Hindlimb muscle (tissue), 1 donor: Measurements from ENCODE around the gene SAXO1. TPM values are rescaled to one million over a fixed set of nuclear protein-coding genes. Genes with fewer than 3 reads are reported as not detected.
"Not testable (repeated sequence)": the region's sequence is repeated elsewhere in the genome, so short reads cannot be mapped to it uniquely, and the experiment has no call there.

Experiments used
- DNase-seq: peaks from one replicate; pipeline ENCODE4 v3.0.0-alpha.2; 2013
- polyA plus RNA-seq: library from polyadenylated mRNA; unstranded; fragments of 120-200 nt; gene quantifications from one replicate; pipeline ENCODE4 v1.2.1, GENCODE V29; 2013; ENCODE audit not compliant: insufficient read length

SAXO1 gene
- polyA plus RNA-seq, 1 donor = 0.06 TPM

- no peak for DNase-seq
Measured at GRCh38 chr9:18999173-18999785, 33.7 kb downstream of the SAXO1 start.

GRCh38 chr9:18997151-18997550 is 35.9 kb downstream of the SAXO1 start:
- DNase-seq = no peak

GRCh38 chr9:18996211-18996610 is 36.8 kb downstream of the SAXO1 start:
- DNase-seq = no peak

- no peak for DNase-seq
Measured at GRCh38 chr9:18994263-18994916, 38.6 kb downstream of the SAXO1 start.

GRCh38 chr9:18991197-18991596 is 41.8 kb downstream of the SAXO1 start:
- not testable (repeated sequence) for DNase-seq

- no peak for DNase-seq
Measured at GRCh38 chr9:18990494-18990893, 42.5 kb downstream of the SAXO1 start.

GRCh38 chr9:18989865-18990264 is 43.1 kb downstream of the SAXO1 start:
- DNase-seq = no peak

GRCh38 chr9:18989097-18989496 is 43.9 kb downstream of the SAXO1 start:
- DNase-seq = no peak

- DNase-seq = no peak
Measured at GRCh38 chr9:18988003-18988402, 45.0 kb downstream of the SAXO1 start.

- DNase-seq = no peak
Measured at GRCh38 chr9:18985996-18986395, 47.0 kb downstream of the SAXO1 start.

GRCh38 chr9:18985464-18985951 is 47.5 kb downstream of the SAXO1 start:
- DNase-seq = no peak

- no peak for DNase-seq
Measured at GRCh38 chr9:18982262-18982620, 50.8 kb downstream of the SAXO1 start.

GRCh38 chr9:18981476-18982261 is 51.3 kb downstream of the SAXO1 start:
- no peak for DNase-seq

- no peak for DNase-seq
Measured at GRCh38 chr9:18980189-18980588, 52.8 kb downstream of the SAXO1 start.

GRCh38 chr9:18979367-18979766 is 53.6 kb downstream of the SAXO1 start:
- DNase-seq = no peak

- no peak for DNase-seq
Measured at GRCh38 chr9:18978188-18978587, 54.8 kb downstream of the SAXO1 start.

- DNase-seq = no peak
Measured at GRCh38 chr9:18976709-18977531, 56.1 kb downstream of the SAXO1 start.

- DNase-seq = no peak
Measured at GRCh38 chr9:18976221-18976708, 56.7 kb downstream of the SAXO1 start.

GRCh38 chr9:18973348-18973747 is 59.7 kb downstream of the SAXO1 start:
- no peak for DNase-seq

- DNase-seq = no peak
Measured at GRCh38 chr9:18972675-18973074, 60.3 kb downstream of the SAXO1 start.

GRCh38 chr9:18971909-18972308 is 61.1 kb downstream of the SAXO1 start:
- DNase-seq = no peak

- peak; percentile 58 for DNase-seq
Measured at GRCh38 chr9:18971404-18971803, 61.6 kb downstream of the SAXO1 start.

GRCh38 chr9:18970393-18970792 is 62.6 kb downstream of the SAXO1 start:
- no peak for DNase-seq
